ENCODE data around the gene STAU1. TPM values are rescaled to one million over a fixed set of nuclear protein-coding genes. Genes with fewer than 3 reads are reported as not detected.

The STAU1 gene
- total and polyA plus RNA-seq, 10 of the 15 experiments (the other 5 are each of a cell fraction or from before 2014, with no cell fraction given): 13.9 to 66.2 (median 45.6) TPM

DNA sequence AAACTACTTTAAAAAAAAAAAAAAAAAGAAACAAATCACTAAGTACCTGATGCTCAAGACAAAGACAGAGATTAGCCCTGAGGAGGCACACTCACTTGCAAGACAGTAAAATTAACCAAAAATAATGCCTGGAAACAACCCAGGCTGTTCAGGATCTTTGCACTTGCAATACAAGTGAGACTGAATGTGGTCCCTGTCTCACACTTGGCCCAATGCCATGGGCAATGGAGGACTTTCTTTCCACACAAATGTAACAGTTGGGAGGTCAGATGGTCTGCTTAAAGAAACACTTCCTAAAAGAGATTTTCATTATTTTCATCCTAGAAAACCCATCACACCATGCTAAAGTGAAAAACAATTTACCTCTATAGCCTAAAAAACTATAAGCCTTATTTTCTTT is 16.2 kb downstream of the STAU1 start:
- Histone ChIP-seq H3K9me3 (replicated peaks; ENCODE audit: control insufficient read depth, insufficient read depth, low read length) (no peaks in the 10 kb centered on the region), H3K4me3 (no peak overlapping the region), H3K27me3 (replicated peaks in 1 of 2; ENCODE audit: control insufficient read depth in 2 of 2, insufficient read depth in 2 of 2, low read length in 1 of 2) (no peaks in the 10 kb centered on the region), H3K27ac (ENCODE audit: control insufficient read depth, insufficient read depth) (no peak overlapping the region), H3K4me1 (ENCODE audit: control insufficient read depth, insufficient read depth, low read length) (peaks cover 30% of the 10 kb centered on the region), H3K4me2 (ENCODE audit: control insufficient read depth, insufficient read depth) (no peak overlapping the region), H4K20me1 (ENCODE audit: control insufficient read depth, insufficient read depth) (no peaks in the 10 kb centered on the region), H2AFZ (ENCODE audit: control insufficient read depth, low read depth, low read length) (no peak overlapping the region), H3K36me3 (ENCODE audit: control insufficient read depth in 2 of 2, insufficient read depth in 2 of 2, low read length in 1 of 2) (peaks cover 0 to 9% of the 10 kb centered on the region in 2 experiments; a peak in 3 of 4 replicates), H3K79me2 (ENCODE audit: control insufficient read depth, insufficient read depth, low read length) (peaks cover 79% of the 10 kb centered on the region), H3K9ac (ENCODE audit: control insufficient read depth, insufficient read depth, low read length) (no peak overlapping the region)
- FAIRE-seq (no peak), ATAC-seq (no peak), DNase-seq (ENCODE audit: low read depth, low spot score) (no peak)
- POLR2A ChIA-PET: no interaction called here
- RAD21 ChIA-PET (ENCODE audit: unreplicated experiment): interaction anchor here (1.1 kb wide), 1 partner anchor 12 kb away, joined by 3 read pairs; no protein-coding TSS in a partner anchor
- in situ Hi-C loops (cut with MboI): no loop called here
- SMC1A ChIA-PET (ENCODE audit: uncharacterized antibody, unreplicated experiment): interaction anchor here (2.2 kb wide), 1 partner anchor 11 kb away, joined by 14 read pairs; no protein-coding TSS in a partner anchor
- TF ChIP-seq RBBP5 (conservative IDR thresholded peaks at IDR 0.05) (no peak), ZZZ3 (IDR thresholded peaks at IDR 0.05; ENCODE audit: control insufficient read depth, insufficient read length, low read depth) (no peak), MLLT1 (IDR thresholded peaks at IDR 0.05) (no peak), ATF3 (IDR thresholded peaks at IDR 0.05; ENCODE audit: borderline replicate concordance, extremely low read depth, low read depth, low read length) (no peak)
- TF ChIP-seq, protein P1, sequence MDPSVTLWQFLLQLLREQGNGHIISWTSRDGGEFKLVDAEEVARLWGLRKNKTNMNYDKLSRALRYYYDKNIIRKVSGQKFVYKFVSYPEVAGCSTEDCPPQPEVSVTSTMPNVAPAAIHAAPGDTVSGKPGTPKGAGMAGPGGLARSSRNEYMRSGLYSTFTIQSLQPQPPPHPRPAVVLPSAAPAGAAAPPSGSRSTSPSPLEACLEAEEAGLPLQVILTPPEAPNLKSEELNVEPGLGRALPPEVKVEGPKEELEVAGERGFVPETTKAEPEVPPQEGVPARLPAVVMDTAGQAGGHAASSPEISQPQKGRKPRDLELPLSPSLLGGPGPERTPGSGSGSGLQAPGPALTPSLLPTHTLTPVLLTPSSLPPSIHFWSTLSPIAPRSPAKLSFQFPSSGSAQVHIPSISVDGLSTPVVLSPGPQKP (IDR thresholded peaks at IDR 0.05; ENCODE audit: low read depth, low read length): no peak
- intact Hi-C loops (cut with micrococcal nuclease; ENCODE audit: unreplicated experiment): no loop called here
- CTCF ChIA-PET: interaction anchor here (1.4 kb wide), 1 partner anchor 11 kb away, joined by 3 read pairs; no protein-coding TSS in a partner anchor
- no TSS peak for BruUV-seq (replicated peaks)
